NB4 (cell line): ENCODE results near the gene ALDH6A1.

Experiments used
- CTCF ChIP-seq: IDR thresholded peaks from one replicate; pipeline ENCODE4 v1.5.1; 2012; ENCODE audit warnings: low read depth, low read length
- MYC ChIP-seq: IDR thresholded peaks from 2 replicates; pipeline ENCODE4 v1.6.1; 2011; ENCODE audit warnings: low read depth, low read length
- POLR2A ChIP-seq: IDR thresholded peaks from 2 replicates; pipeline ENCODE4 v1.6.1; 2011; ENCODE audit warnings: mild to moderate bottlenecking; ENCODE audit not compliant: insufficient read length; ENCODE audit errors: extremely low read depth
- TF ChIP-seq, protein P1 (sequence below): IDR thresholded peaks from 2 replicates; pipeline ENCODE4 v1.6.1; 2011; ENCODE audit warnings: low read depth, low read length

DNA sequence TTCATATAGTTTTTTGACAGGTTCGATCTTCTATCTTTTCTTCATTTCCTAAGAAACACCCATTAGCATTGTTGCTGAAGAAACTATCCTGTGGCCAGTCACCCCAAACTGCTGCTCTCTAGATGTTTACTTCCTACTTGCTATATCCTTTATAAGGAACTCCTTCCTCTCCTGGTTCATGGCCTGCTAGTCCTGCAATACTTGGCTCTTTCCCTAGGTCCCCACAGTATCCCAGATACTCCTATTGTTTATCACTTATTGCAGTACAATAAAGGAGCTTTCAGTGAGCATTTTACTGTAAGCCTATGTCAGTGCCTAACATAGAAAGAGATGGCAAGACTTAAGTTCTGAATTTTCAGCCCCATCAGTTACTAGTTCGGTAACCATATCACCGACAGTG, 2.8 kb downstream of the ALDH6A1 start:
- TF ChIP-seq CTCF: no peak
- no peak for TF ChIP-seq POLR2A
- no peak for TF ChIP-seq MYC
- TF ChIP-seq, protein P1, sequence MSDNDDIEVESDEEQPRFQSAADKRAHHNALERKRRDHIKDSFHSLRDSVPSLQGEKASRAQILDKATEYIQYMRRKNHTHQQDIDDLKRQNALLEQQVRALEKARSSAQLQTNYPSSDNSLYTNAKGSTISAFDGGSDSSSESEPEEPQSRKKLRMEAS: no peak
